Neural cell (in vitro differentiated cells): Measurements from ENCODE around the gene PBOV1. TPM values are rescaled to one million over a fixed set of nuclear protein-coding genes. Genes with fewer than 3 reads are reported as not detected.

ENCODE experiments used
- H2AFZ ChIP-seq: fragments of 200-600, 300-800 bp; sonication (generic), shearing (Covaris generic); 2 replicates; pipeline ENCODE4 v1.6.0; 2014; ENCODE audit warnings: low read depth, mild to moderate bottlenecking, antibody characterized with exemption, low read length, moderate library complexity
- H3F3A ChIP-seq: fragments of 200-600 bp; shearing (Covaris generic); 2 replicates; pipeline ENCODE4 v1.6.1; 2016; ENCODE audit warnings: mild to moderate bottlenecking, moderate library complexity, mixed read lengths, antibody characterized with exemption, low read length; ENCODE audit not compliant: insufficient read depth, poor library complexity, severe bottlenecking
- H3K27ac ChIP-seq: fragments of 200-600, 300-800 bp; sonication (generic), shearing (Covaris generic); 2 replicates; pipeline ENCODE4 v1.5.1; 2014; ENCODE audit warnings: mild to moderate bottlenecking, low read length, moderate library complexity
- H3K27me3 ChIP-seq: fragments of 300-800, 200-600 bp; sonication (generic), shearing (Covaris generic); 2 replicates; pipeline ENCODE4 v1.6.0; 2014; ENCODE audit warnings: mild to moderate bottlenecking, low read depth, low read length, moderate library complexity; ENCODE audit not compliant: insufficient read depth
- H3K36me3 ChIP-seq: fragments of 300-800, 200-600 bp; sonication (generic), shearing (Covaris generic); 2 replicates; pipeline ENCODE4 v1.5.1; 2014; ENCODE audit warnings: mild to moderate bottlenecking, antibody characterized with exemption, low read length, moderate library complexity; ENCODE audit not compliant: insufficient read depth
- H3K4me2 ChIP-seq: fragments of 300-800, 200-600 bp; sonication (generic), shearing (Covaris generic); 2 replicates; pipeline ENCODE4 v1.6.0; 2014; ENCODE audit warnings: mild to moderate bottlenecking, low read length
- H3K4me3 ChIP-seq: fragments of 300-800, 200-600 bp; sonication (generic), shearing (Covaris generic); 2 replicates; pipeline ENCODE4 v1.5.1; 2014; ENCODE audit warnings: mild to moderate bottlenecking, low read length, moderate library complexity
- H3K79me2 ChIP-seq: fragments of 200-600 bp; shearing (Covaris generic); replicated peaks from 2 replicates; pipeline ENCODE4 v1.6.0; 2014; ENCODE audit warnings: mild to moderate bottlenecking, low read length, moderate library complexity; ENCODE audit not compliant: insufficient read depth
- H3K9ac ChIP-seq: fragments of 300-800, 200-600 bp; sonication (generic), shearing (Covaris generic); 2 replicates; pipeline ENCODE4 v1.6.1; 2016; ENCODE audit warnings: mild to moderate bottlenecking, low read length, mixed read lengths
- H3K9me2 ChIP-seq: fragments of 200-600 bp; shearing (Covaris generic); 2 replicates; pipeline ENCODE4 v1.6.1; 2016; ENCODE audit warnings: mild to moderate bottlenecking, low read length, mixed read lengths; ENCODE audit not compliant: insufficient read depth
- H3K9me3 ChIP-seq: fragments of 200-600, 300-800 bp; sonication (generic), shearing (Covaris generic); 2 replicates; pipeline ENCODE4 v1.6.1; 2016; ENCODE audit warnings: mild to moderate bottlenecking, mixed run types, low read length, moderate library complexity, mixed read lengths
- H4K20me1 ChIP-seq: fragments of 200-600 bp; shearing (Covaris generic); 2 replicates; pipeline ENCODE4 v1.6.1; 2016; ENCODE audit warnings: mild to moderate bottlenecking, mixed run types; ENCODE audit not compliant: insufficient read depth
- EP300 ChIP-seq: fragments of 450-650 bp; conservative IDR thresholded peaks from 2 replicates; pipeline ENCODE4 v1.6.1; 2014; ENCODE audit warnings: antibody characterized with exemption, mild to moderate bottlenecking, moderate library complexity; ENCODE audit not compliant: poor library complexity, severe bottlenecking
- EZH2 ChIP-seq: fragments of 200-600, 300-800 bp; shearing (Covaris generic), sonication (generic); IDR thresholded peaks from 2 replicates; pipeline ENCODE4 v1.6.1; 2014; ENCODE audit warnings: antibody characterized with exemption, low read length, borderline replicate concordance, mild to moderate bottlenecking; ENCODE audit not compliant: insufficient read depth, poor library complexity, severe bottlenecking
- MXI1 ChIP-seq: fragments of 450-650 bp; conservative IDR thresholded peaks from 2 replicates; pipeline ENCODE4 v1.6.1; 2014; ENCODE audit warnings: antibody characterized with exemption, mild to moderate bottlenecking; ENCODE audit not compliant: poor library complexity, severe bottlenecking
- POLR2AphosphoS5 ChIP-seq: IDR thresholded peaks from 2 replicates; pipeline ENCODE4 v1.6.1; 2012
- RAD21 ChIP-seq: fragments of 450-650 bp; conservative IDR thresholded peaks from 2 replicates; pipeline ENCODE4 v1.6.1; 2014; ENCODE audit warnings: antibody characterized with exemption, mild to moderate bottlenecking, moderate library complexity
- SMC3 ChIP-seq: fragments of 450-650 bp; conservative IDR thresholded peaks from 2 replicates; pipeline ENCODE4 v1.6.1; 2014; ENCODE audit warnings: antibody characterized with exemption, mild to moderate bottlenecking, moderate library complexity; ENCODE audit not compliant: poor library complexity
- TAF1 ChIP-seq: IDR thresholded peaks from 2 replicates; pipeline ENCODE4 v1.6.1; 2012; ENCODE audit warnings: low read depth
- polyA plus RNA-seq: library from polyadenylated mRNA; depleted of rRNA; stranded (reverse); fragments of >200 nt; gene quantifications from 2 replicates; pipeline ENCODE4 v1.2.3, GENCODE V29; 2014
- TF ChIP-seq, protein P1 (sequence below): IDR thresholded peaks from 2 replicates; pipeline ENCODE4 v1.6.1; 2012; ENCODE audit warnings: borderline replicate concordance
- TF ChIP-seq, protein P2 (sequence below): fragments of 450-650 bp; IDR thresholded peaks from 2 replicates; pipeline ENCODE4 v1.5.1; 2014; ENCODE audit warnings: antibody characterized with exemption, mild to moderate bottlenecking, moderate library complexity; ENCODE audit not compliant: poor library complexity, severe bottlenecking

PBOV1 gene
- polyA plus RNA-seq, 1 donor from 2014 or later = not detected

DNA sequence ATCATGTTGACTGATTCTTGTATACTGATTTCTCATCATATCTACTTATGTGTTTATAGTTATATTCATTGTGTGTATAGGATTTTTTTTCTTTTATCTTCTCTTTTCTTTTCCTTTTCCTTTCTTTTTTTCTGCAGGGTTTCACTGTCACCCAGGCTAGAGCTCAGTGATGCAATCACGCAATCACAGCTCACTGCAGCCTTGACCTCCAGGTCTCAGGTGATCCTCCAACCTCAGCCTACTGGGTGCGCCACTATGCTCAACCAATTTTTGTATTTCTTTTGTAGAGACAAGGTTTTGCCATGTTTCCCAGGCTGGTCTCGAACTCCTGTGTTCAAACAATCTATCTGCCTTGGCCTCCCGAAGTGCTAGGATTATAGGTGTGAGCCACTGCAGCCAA, 1.6 kb upstream of the PBOV1 start:
- Histone ChIP-seq H3F3A (no peaks in the 10 kb centered on the region), H3K9me3 (no peaks in the 10 kb centered on the region), H3K9me2 (no peaks in the 10 kb centered on the region), H3K27me3 (no peaks in the 10 kb centered on the region), H3K79me2 (no peaks in the 10 kb centered on the region), H3K4me3 (no peak overlapping the region), H3K9ac (no peak overlapping the region), H3K36me3 (no peaks in the 10 kb centered on the region), H2AFZ (no peak overlapping the region), H3K4me2 (no peak overlapping the region), H3K27ac (no peak overlapping the region), H4K20me1 (no peaks in the 10 kb centered on the region)
- TF ChIP-seq SMC3 (no peak), TAF1 (no peak), POLR2AphosphoS5 (no peak), EP300 (no peak), EZH2 (no peak), MXI1 (no peak), RAD21 (no peak)
- TF ChIP-seq, protein P1, sequence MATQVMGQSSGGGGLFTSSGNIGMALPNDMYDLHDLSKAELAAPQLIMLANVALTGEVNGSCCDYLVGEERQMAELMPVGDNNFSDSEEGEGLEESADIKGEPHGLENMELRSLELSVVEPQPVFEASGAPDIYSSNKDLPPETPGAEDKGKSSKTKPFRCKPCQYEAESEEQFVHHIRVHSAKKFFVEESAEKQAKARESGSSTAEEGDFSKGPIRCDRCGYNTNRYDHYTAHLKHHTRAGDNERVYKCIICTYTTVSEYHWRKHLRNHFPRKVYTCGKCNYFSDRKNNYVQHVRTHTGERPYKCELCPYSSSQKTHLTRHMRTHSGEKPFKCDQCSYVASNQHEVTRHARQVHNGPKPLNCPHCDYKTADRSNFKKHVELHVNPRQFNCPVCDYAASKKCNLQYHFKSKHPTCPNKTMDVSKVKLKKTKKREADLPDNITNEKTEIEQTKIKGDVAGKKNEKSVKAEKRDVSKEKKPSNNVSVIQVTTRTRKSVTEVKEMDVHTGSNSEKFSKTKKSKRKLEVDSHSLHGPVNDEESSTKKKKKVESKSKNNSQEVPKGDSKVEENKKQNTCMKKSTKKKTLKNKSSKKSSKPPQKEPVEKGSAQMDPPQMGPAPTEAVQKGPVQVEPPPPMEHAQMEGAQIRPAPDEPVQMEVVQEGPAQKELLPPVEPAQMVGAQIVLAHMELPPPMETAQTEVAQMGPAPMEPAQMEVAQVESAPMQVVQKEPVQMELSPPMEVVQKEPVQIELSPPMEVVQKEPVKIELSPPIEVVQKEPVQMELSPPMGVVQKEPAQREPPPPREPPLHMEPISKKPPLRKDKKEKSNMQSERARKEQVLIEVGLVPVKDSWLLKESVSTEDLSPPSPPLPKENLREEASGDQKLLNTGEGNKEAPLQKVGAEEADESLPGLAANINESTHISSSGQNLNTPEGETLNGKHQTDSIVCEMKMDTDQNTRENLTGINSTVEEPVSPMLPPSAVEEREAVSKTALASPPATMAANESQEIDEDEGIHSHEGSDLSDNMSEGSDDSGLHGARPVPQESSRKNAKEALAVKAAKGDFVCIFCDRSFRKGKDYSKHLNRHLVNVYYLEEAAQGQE = no peak
- TF ChIP-seq, protein P2, sequence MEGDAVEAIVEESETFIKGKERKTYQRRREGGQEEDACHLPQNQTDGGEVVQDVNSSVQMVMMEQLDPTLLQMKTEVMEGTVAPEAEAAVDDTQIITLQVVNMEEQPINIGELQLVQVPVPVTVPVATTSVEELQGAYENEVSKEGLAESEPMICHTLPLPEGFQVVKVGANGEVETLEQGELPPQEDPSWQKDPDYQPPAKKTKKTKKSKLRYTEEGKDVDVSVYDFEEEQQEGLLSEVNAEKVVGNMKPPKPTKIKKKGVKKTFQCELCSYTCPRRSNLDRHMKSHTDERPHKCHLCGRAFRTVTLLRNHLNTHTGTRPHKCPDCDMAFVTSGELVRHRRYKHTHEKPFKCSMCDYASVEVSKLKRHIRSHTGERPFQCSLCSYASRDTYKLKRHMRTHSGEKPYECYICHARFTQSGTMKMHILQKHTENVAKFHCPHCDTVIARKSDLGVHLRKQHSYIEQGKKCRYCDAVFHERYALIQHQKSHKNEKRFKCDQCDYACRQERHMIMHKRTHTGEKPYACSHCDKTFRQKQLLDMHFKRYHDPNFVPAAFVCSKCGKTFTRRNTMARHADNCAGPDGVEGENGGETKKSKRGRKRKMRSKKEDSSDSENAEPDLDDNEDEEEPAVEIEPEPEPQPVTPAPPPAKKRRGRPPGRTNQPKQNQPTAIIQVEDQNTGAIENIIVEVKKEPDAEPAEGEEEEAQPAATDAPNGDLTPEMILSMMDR = no peak

DNA sequence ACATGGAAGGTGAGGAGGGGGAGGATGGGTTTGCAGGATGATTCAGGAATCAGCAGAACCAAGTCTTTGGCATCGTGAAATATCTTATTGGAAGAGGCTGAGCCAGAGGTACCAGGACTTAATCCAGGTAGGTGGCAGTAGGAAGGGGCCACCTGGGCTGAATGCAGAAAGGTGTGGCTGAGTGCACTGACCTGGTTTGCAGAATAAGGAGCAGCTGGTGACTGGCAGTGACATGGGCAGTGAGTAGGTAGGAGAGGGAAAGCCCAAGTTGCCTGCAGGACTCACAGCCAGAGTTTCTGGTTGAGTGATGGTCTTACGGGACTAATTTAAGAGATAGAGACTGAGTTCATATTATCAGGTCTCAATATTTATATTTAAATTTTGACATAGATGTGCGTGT, 1.1 kb upstream of the PBOV1 start:
- no peaks in the 10 kb centered on the region for H3K79me2 ChIP-seq
- no peak overlapping the region for H3K9ac ChIP-seq
- H3F3A ChIP-seq = no peaks in the 10 kb centered on the region
- H3K36me3 ChIP-seq = no peaks in the 10 kb centered on the region
- no peak overlapping the region for H2AFZ ChIP-seq
- H3K27ac ChIP-seq = no peak overlapping the region
- H3K4me2 ChIP-seq = no peak overlapping the region
- no peaks in the 10 kb centered on the region for H3K27me3 ChIP-seq
- H4K20me1 ChIP-seq = no peaks in the 10 kb centered on the region
- H3K9me2 ChIP-seq = no peaks in the 10 kb centered on the region
- TF ChIP-seq MXI1 (no peak), SMC3 (no peak)
- H3K4me3 ChIP-seq = no peak overlapping the region
- H3K9me3 ChIP-seq = no peaks in the 10 kb centered on the region
